Activated CD4-positive, alpha-beta T cell treated with anti-CD3 and anti-CD28 coated beads, Interleukin-2, amount 10 ng/mL, durations not matched to agents 7 days and 5 days (primary cell): ENCODE measurements around the gene QSOX2. TPM values are rescaled to one million over a fixed set of nuclear protein-coding genes. Genes with fewer than 3 reads are reported as not detected.

Experiments used
- total RNA-seq, 2 experiments: library from RNA; stranded (reverse); gene quantifications; one replicate each; pipeline ENCODE4 v1.2.3, GENCODE V29; 2021

QSOX2 gene
- total RNA-seq, 2 experiments from 2014 or later = 13.7 to 14.0 TPM

Other genes starting within 250 kb of the QSOX2 start
- 1 to 10 TPM; 4.1 to 4.4 TPM for gene NACC2, start 150.5 kb downstream of the QSOX2 start, total RNA-seq
- 10 to 100 TPM; 50.2 to 56.4 TPM for gene TMEM250, start 126.9 kb downstream of the QSOX2 start, total RNA-seq
- not detected for gene LHX3, start 40.7 kb downstream of the QSOX2 start, total RNA-seq
- not detected for gene CCDC187, start 58.3 kb upstream of the QSOX2 start, total RNA-seq
- gene GPSM1, start 81.7 kb upstream of the QSOX2 start, total RNA-seq = 1 to 10 TPM; 2.7 to 2.9 TPM
- 10 to 100 TPM; 13.1 to 14.6 TPM for gene DNLZ, start 117.9 kb upstream of the QSOX2 start, total RNA-seq
- under 1 TPM; 0.44 to 0.69 TPM for gene CARD9, start 127.9 kb upstream of the QSOX2 start, total RNA-seq
- 10 to 100 TPM in 1 of 2 experiments, 1 to 10 TPM in 1; 9.4 to 10.8 TPM for gene SNAPC4, start 154.4 kb upstream of the QSOX2 start, total RNA-seq
- 10 to 100 TPM; 59.2 to 62.3 TPM for gene ENTR1, start 164.8 kb upstream of the QSOX2 start, total RNA-seq
- gene PMPCA, start 164.8 kb upstream of the QSOX2 start, total RNA-seq = 10 to 100 TPM; 52.9 to 58.8 TPM
- gene INPP5E, start 194.0 kb upstream of the QSOX2 start, total RNA-seq = 10 to 100 TPM; 16.5 to 18.5 TPM
- 10 to 100 TPM; 72.1 to 74.5 TPM for gene SEC16A, start 237.2 kb upstream of the QSOX2 start, total RNA-seq